DND-41 (cell line): ENCODE measurements around the gene HHLA2.

ENCODE experiments used
- EZH2 ChIP-seq: IDR thresholded peaks from 3 replicates; pipeline ENCODE4 v1.6.1; 2012; ENCODE audit warnings: borderline replicate concordance, low read depth, mild to moderate bottlenecking, moderate library complexity, low read length, inconsistent platforms; ENCODE audit not compliant: severe bottlenecking
- TF ChIP-seq, protein P1 (sequence below): IDR thresholded peaks from 2 replicates; pipeline ENCODE4 v1.5.1; 2012; ENCODE audit warnings: borderline replicate concordance, low read length, moderate library complexity, mild to moderate bottlenecking; ENCODE audit not compliant: poor library complexity, severe bottlenecking; ENCODE audit errors: extremely low read depth

DNA sequence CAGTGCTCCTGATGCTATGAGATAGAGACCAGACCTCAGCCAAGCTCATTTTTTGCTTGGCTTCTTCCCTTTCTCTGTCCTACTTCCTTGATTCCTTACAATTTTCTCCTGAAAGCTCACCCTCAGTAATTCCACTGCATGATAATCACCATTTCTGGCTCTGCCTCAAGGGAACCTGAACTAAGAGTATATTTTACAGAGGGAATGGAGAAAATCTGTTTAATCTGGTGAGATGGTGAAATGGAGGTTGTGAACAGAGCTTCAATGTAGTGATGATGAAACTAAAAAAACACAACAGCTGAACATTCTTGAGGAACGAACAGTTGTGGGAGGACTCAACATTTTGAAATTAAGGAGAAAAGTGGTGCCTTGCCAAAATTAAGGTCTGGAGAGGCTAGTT, 16.3 kb downstream of the HHLA2 start:
- TF ChIP-seq, protein P1, sequence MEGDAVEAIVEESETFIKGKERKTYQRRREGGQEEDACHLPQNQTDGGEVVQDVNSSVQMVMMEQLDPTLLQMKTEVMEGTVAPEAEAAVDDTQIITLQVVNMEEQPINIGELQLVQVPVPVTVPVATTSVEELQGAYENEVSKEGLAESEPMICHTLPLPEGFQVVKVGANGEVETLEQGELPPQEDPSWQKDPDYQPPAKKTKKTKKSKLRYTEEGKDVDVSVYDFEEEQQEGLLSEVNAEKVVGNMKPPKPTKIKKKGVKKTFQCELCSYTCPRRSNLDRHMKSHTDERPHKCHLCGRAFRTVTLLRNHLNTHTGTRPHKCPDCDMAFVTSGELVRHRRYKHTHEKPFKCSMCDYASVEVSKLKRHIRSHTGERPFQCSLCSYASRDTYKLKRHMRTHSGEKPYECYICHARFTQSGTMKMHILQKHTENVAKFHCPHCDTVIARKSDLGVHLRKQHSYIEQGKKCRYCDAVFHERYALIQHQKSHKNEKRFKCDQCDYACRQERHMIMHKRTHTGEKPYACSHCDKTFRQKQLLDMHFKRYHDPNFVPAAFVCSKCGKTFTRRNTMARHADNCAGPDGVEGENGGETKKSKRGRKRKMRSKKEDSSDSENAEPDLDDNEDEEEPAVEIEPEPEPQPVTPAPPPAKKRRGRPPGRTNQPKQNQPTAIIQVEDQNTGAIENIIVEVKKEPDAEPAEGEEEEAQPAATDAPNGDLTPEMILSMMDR, result no peak
- no peak for TF ChIP-seq EZH2
